ENCODE results near the gene FCHO1. TPM values are rescaled to one million over a fixed set of nuclear protein-coding genes. Genes with fewer than 3 reads are reported as not detected.

Gene FCHO1
- total and polyA plus RNA-seq, 2 donors (not counting 3 experiments of a cell fraction or from before 2014, with no cell fraction given), result 0.66 to 1.6 TPM

DNA sequence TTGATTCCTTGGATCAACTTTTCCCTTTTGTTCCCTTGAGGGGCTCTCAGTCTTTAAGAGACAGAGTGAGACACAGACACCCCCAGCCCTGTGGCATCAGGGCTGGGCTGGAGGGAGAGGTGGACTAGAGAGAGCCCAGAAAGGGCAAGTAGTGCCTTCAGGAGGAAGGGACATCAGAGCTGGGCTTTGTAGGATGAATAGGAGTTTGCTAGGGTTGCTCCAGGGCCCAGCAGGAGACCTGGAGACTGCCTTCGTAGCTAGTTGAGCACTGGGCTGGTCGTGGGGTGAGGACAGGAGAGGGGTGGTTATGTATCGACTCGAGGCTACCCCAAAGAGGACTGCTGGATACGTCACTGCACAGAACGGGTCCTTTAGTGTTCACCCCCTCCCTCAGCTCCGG, 26.6 kb upstream of the FCHO1 start:
- no peak for FAIRE-seq
- Histone ChIP-seq H3K4me3 (replicated peaks in 1 of 3; ENCODE audit: insufficient read depth in 1 of 3, low read depth in 1 of 3, low read length in 3 of 3) (no peak overlapping the region), H2AFZ (ENCODE audit: low read depth, low read length) (no peak overlapping the region), H3K27ac (ENCODE audit: insufficient read depth, low read depth, low read length) (no peak overlapping the region), H3K79me2 (ENCODE audit: control insufficient read depth, insufficient read depth, low read length) (peaks cover 97% of the 10 kb centered on the region), H3K9me3 (replicated peaks; ENCODE audit: control insufficient read depth, insufficient read depth, low read length) (no peaks in the 10 kb centered on the region), H3K4me2 (ENCODE audit: insufficient read depth, low read length) (no peak overlapping the region), H3K27me3 (ENCODE audit: control insufficient read depth in 2 of 2, insufficient read depth in 2 of 2, low read length in 2 of 2) (no peaks in the 10 kb centered on the region), H4K20me1 (replicated peaks; ENCODE audit: control insufficient read depth, extremely low read depth, insufficient read depth, low read length) (no peaks in the 10 kb centered on the region), H3K36me3 (ENCODE audit: control insufficient read depth in 2 of 2, extremely low read depth in 1 of 2, insufficient read depth in 2 of 2, low read length in 2 of 2) (peaks cover 29 to 49% of the 10 kb centered on the region in 2 experiments), H3K9me1 (replicated peaks; ENCODE audit: control insufficient read depth, extremely low read depth, insufficient read depth, low read length) (no peaks in the 10 kb centered on the region), H3K9ac (replicated peaks; ENCODE audit: extremely low read depth, insufficient read depth, low read length) (no peak overlapping the region), H3K4me1 (ENCODE audit: control insufficient read depth, extremely low read depth, insufficient read depth, low read length) (peaks cover 26% of the 10 kb centered on the region)
- dilution Hi-C loops (cut with MboI; ENCODE audit: extremely low pct_ligation_motif_present, low sequenced_read_pairs) (no loop called here), intact Hi-C loops (cut with micrococcal nuclease) (no loop called here)
- POLR2A ChIA-PET, result no interaction called here
- no peak for DNase-seq (ENCODE audit: low read depth, low spot score)
- CTCF ChIA-PET, result interaction anchor here (0.9 to 3.3 kb wide), 3 partner anchors 10 to 42 kb away, joined by 3 to 20 read pairs (median 3); no protein-coding TSS in a partner anchor
- BruUV-seq (replicated peaks), result no TSS peak
- TF ChIP-seq, protein P1, sequence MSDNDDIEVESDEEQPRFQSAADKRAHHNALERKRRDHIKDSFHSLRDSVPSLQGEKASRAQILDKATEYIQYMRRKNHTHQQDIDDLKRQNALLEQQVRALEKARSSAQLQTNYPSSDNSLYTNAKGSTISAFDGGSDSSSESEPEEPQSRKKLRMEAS (IDR thresholded peaks at IDR 0.05; ENCODE audit: insufficient read depth, insufficient read length), result no peak
- TF ChIP-seq JUN (IDR thresholded peaks at IDR 0.05; ENCODE audit: borderline replicate concordance, insufficient read depth, insufficient read length, low read depth), result no peak
- no peak for TF ChIP-seq POLR2AphosphoS5 (IDR thresholded peaks at IDR 0.05; ENCODE audit: insufficient read depth, low read depth, low read length)
- no peak for TF ChIP-seq GATA2 (IDR thresholded peaks at IDR 0.05; ENCODE audit: insufficient read depth, insufficient read length, low read depth, low read length)
- TF ChIP-seq, protein P2, sequence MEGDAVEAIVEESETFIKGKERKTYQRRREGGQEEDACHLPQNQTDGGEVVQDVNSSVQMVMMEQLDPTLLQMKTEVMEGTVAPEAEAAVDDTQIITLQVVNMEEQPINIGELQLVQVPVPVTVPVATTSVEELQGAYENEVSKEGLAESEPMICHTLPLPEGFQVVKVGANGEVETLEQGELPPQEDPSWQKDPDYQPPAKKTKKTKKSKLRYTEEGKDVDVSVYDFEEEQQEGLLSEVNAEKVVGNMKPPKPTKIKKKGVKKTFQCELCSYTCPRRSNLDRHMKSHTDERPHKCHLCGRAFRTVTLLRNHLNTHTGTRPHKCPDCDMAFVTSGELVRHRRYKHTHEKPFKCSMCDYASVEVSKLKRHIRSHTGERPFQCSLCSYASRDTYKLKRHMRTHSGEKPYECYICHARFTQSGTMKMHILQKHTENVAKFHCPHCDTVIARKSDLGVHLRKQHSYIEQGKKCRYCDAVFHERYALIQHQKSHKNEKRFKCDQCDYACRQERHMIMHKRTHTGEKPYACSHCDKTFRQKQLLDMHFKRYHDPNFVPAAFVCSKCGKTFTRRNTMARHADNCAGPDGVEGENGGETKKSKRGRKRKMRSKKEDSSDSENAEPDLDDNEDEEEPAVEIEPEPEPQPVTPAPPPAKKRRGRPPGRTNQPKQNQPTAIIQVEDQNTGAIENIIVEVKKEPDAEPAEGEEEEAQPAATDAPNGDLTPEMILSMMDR (IDR thresholded peaks at IDR 0.05; ENCODE audit: extremely low read depth in 1 of 2, insufficient read depth in 1 of 2, low read depth in 1 of 2, low read length in 2 of 2), result no peak
- TF ChIP-seq EZH2 (IDR thresholded peaks at IDR 0.05; ENCODE audit: borderline replicate concordance, low read depth, low read length, severe bottlenecking), result no peak
- no peak for TF ChIP-seq FOS (IDR thresholded peaks at IDR 0.05; ENCODE audit: borderline replicate concordance, insufficient read depth, low read length)
- TF ChIP-seq POLR2A (IDR thresholded peaks at IDR 0.05; ENCODE audit: low read depth, low read length), result no peak
- TF ChIP-seq MYC (IDR thresholded peaks at IDR 0.05; ENCODE audit: low read depth, low read length), result no peak
